GM21390 (cell line): ENCODE results near the gene EPHB1.

Experiments used
- ATAC-seq: cut with Tn5 transposase; IDR thresholded peaks from one replicate; pipeline ENCODE4 v1.9.1; 2021; ENCODE audit not compliant: unreplicated experiment

EPHB1 gene

DNA sequence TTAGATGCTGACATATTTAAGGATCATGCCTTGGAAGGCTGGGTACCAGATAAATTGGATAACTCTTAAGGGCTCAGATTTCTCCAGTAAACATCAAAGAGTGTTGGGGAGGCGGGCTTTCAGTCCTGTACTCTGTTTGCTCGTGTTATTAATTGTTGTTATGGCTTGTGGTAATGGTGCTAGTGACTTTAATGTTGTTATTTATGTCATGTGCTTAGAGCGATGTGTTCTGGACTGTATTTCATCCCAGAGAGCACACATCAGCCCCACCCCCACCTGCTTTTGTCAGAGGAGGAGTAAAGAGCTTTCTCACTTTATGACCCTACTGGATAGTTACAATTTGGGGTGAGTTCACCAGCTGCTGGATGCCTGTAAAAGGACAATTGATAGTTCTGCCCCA, 386.3 kb downstream of the EPHB1 start:
- ATAC-seq = no peak

DNA sequence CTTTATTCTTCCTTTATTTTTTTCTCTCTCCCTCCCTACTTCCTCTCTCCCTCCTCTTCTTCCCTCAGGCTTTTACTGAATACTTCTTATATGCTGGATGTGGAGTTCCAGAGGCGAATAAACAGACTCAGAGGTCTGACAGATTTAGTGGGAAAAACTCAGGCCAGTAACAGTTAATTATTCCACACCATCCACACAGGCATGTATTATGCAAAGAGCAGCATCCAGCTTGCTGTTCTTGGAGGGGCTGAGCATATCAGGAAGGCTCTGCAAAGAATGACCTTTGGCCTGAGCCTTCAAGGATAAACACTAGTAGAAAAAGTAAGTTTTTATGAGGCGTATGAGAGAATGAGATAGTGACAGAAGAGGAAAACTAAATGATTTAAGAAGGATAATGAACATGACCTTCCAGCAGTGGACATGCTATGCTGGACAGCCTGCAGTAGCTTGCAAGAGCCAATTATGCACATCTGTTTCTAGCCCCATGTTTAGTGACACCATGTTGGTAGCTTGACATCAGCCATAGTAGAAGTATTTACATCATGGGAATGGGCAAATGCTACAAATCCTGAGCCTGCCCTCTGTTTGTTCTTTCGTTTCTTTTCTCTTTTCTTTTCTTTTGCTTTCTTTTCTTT, 387.4 kb downstream of the EPHB1 start:
- no peak for ATAC-seq

DNA sequence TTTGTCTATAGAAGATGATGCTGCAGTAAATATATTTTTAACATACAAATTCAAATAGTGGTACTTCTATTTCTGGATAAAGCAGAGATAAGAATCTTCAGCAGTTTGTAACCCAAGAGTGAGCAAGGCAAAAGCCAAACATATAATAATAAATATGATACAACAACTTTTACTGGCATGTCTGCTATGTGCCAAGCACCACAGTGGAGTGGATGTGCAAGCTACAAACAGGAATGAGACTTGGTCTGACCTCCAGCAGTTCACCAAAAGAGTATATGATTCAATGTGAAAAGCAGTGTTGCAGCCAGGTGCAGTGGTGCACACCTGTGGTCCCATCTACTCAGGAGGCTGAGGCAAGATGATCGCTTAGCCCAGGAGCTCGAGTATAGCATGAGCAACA, 395.6 kb downstream of the EPHB1 start:
- no peak for ATAC-seq

DNA sequence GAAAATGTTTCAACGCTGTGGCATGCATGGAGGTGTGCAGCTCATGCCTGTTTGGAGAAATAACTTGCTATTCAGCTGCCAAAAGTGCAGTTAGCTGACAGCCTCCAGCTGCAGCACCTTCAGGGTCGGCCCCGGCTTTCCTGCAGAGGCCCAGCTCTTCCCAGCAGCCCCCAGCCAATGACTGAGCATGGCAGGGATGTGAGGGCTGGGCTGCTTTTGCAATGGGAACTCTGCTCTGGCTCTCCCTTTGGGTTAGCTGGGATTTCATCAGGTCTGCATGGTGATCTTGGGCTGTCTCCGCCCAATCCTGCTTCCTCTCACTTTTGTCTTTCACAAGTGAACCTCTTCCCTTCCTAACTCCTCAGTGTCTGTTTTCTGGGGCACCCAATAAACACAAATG, 396.6 kb downstream of the EPHB1 start:
- ATAC-seq = no peak

DNA sequence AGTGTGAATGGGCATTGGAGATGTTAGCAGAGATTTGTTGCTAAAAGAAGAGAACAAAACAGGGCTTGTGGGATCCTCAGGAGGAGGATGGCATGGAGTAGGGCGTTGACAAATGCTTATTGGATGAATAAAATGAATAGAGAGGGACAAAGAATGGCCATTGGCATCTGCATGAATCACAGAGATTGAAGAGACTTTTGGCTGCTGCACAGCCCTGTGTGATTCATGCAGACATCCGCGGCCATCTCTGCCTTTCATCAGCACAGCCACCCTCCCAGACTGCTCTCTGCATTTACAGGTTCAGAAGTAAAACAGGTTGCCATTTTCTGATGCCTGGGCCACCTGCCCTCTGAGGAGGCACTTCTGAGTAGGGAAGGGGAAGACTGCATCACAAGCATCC, 397.9 kb downstream of the EPHB1 start:
- ATAC-seq = no peak

DNA sequence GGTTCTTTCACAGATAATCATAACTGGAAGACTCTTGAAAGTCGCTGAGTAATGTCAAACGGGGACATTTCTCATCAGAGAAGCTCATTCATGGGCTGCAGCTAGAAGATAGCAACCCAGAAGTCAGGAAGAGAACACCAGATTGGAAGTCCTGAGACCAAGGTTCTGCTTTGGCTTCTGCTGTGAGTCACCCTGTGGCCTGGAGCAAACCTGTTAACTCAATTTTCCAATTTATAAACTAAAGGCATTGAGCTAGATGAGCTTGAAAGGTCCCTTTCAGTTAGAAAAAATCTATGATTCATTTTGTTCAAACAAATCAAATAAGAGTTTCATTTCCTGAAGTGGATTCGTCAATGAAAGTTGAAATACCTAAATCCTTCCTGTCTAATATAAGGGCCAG, 402.2 kb downstream of the EPHB1 start:
- ATAC-seq = no peak

DNA sequence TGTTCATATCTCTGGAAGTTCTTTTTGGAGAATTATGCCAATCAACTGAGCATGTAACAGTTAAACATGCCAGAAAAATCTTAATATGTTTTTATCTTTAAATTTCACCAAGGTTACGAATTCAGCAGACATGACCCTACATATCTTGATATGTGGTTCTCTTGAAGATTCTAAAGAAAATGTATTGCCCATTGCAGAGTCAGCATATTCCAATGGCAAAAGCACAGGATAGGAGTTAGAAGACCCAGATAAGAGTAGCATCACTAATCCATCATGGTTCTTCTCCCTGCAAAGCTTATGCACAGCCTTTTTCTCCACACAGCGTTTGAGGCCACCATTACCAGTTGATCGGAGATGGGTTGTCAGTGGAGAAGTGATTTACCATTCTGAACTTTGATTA, 402.8 kb downstream of the EPHB1 start:
- ATAC-seq = no peak

DNA sequence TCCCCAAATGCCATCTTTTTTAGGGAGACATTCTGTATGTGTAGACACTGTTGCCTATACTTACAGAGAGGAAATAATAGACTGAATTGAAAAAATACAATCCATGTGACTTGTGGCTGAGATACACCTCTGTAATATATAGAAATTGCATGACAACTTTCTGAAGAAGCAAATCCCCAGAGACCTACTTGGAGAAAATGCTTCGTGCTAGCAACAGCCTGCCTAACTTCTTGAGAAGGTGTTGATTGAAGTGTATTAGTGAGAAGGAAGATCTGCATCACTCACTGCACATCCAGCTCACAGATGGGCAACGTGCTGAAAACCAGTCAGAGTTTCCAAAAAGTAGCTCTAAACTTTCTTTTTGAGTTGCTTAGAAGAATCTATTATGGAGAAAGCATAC, 404.1 kb downstream of the EPHB1 start:
- peak; percentile 62 for ATAC-seq

DNA sequence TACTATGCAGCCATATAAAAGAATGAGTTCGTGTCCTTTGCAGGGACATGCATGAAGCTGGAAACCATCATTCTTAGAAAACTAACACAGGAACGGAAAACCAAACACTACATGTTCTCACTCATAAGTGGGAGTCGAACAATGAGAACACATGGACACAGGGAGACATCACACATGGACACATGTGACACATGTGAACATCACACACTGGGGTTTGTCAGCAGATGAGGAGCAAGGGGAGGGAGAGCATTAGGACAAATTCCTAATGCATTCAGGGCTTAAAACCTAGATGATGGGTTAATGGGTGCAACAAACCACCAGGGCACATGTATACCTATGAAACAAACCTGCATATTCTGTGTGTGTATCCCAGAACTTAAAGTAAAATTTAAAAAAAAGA, 408.0 kb downstream of the EPHB1 start:
- ATAC-seq = no peak

DNA sequence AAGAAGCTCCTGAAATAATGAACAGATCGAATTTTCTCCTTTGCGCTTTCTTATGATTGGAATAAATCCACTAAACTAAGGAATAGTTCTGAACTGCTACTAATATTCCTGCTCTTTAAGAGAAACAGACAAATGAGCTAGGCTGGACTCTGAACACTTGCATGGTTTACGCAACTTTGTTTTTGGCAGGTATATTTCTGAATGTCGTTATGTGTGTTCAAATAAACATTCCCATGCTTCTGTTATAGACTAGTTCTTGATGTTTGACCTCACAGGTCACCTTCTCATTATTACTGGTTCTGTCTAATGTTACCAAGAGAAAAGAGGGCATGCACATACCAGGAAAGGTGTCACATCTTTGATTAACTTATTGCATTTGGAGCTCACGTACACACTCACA, 418.2 kb downstream of the EPHB1 start:
- no peak for ATAC-seq

DNA sequence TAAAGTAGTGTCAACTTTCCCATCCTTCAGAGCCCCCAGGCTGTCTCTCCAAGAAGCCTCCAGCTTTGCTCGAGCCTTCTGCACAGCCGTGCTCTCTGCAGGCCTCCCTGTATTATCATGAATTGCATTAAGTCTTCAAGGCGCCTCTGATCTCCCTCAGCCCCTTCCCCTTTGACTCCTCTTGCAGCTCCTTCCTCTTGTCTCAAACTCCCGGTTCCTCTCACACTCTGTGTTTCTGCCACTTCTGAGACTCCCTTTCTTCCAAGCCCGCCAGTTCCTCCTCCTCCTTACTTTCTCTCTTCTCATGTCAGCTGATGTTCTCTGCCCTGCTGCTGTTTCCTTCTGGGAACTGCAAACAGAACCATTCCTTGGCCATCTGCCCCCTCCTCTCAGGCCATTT, 418.8 kb downstream of the EPHB1 start:
- ATAC-seq = no peak

DNA sequence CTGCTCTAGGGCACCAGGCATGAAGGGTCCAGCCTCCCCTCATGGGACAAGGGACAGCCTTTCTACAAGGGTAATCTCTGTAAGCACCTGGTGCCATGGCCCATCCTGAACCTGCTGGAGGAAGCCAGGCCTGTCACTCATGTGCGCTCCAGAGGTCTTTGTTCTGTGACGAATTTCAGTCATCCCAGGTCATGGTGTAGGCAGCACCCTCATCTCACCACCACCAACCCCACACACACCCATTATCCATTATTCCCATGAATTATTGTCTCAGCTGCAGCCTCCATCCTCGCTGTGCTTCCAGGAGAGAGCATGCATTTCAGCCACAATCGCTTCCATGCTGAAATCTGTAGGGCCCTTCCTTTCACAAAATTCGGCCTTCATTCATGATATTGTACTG, 419.3 kb downstream of the EPHB1 start:
- no peak for ATAC-seq

DNA sequence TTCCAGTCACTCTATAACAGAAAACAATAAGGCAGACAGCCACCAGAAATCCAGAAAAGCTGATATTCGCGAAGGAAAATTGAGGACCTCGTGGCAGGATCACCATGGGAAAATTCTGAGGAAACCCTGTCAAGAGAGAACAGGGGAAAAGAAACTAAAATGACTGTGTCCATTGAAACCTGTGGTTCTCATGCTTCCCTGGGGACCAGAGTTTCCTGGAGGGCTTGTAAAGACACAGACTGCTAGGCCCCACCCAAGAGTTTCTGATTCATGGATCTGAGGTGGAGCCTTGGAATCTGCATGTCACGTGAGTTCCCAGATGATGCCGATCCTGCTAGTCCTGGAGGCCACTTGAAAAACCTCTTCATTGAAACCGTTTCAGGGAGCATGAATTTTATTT, 420.5 kb downstream of the EPHB1 start:
- no peak for ATAC-seq

DNA sequence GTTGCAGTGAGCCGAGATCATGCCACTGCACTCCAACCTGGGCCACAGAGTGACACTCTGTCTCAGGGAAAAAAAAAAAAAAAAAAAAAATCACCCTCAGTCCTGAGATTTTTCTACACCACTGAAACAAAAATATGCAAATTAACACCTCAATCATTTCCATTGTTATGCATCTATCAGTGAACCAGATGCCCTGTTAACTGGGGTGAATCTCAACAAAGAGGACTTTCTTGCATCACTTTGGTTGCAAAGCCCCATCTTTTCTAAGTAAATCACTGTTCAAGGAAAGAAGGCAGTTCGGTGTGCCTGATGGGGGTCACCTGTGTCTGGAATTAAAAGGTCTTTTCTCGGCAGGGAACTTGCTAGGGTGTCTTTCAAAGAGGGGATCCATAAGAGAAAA, 421.6 kb downstream of the EPHB1 start:
- ATAC-seq = no peak

DNA sequence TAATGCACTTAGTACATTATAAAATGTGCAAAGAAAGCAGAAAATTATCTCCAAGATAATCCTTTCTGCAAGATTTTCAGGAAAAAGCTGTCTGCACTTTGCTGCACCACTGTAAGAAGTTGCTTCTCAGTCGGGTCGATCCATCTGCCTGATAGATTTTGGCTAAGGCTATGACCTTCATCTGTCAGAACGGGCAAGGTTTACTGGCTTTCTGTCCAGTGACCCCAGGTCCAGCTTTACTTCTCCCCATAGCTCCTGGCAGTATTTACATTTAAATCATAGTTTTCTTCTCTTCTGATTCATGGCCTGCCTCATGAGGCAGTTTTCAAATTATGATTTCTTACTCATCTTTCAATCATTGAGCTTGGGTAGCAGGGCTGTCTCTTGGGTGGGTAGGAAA, 422.7 kb downstream of the EPHB1 start:
- ATAC-seq = no peak

DNA sequence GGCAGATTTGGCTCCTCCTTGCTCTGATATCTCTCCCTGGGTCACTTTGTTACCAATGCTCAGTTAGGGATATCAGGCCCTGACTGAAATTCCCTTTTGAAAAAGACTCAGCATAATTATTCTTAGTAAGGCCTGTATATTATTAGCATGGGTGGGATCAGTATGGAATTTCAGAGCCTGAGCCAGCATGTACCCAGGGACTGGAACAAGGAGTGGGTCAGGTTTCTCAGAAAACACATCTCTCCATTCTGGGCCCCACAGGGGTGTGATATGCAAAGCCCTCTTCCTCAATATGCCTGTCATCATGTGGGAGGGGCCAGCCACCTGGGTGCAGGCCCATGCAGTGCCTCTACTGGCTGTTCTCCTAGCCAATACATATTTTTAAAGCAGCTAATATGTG, 423.2 kb downstream of the EPHB1 start:
- no peak for ATAC-seq

DNA sequence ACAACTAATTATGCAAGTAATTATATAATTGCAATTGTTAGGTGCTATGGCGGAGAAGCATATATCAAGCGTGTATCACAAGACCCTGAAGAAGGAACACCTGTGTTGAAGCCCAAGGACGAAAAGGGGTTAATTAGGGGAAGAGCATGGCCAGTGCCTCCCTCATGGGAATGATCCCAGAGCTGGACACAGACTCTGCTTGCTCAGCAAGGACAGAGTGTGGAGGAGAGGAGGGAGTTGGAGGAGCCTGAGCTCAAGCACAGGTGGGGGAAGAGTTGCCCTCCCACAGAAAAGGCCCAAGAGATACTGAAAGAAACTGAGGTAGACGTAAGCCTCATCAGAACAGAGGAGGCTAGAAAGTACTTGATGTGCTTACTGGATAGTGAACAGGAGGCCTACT, 423.7 kb downstream of the EPHB1 start:
- ATAC-seq = no peak

DNA sequence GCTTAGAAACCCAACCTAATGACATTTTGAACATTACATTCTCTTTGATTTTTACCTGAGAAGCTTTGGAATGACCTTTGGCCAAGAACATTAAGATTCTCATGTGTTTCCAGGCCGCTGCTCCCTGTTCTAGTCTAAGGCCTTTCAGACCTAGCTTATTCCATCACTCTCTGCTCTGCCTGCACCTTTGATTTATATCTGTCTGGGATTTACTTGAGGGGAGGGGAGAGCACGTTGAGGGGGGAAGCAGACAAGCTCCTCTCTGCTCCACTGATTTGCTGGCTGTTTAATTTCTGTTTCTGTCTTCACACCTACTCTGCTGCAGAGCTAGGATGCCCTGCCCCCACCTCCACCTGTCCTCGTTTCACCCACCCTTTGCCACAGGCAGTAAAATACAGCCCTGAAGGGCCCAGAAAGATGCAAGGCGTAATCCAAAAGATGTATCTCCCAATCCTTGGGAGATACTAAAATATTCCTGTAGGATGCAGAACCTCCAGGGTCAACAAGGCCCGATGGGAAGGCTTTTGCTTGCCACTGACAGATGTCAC, 429.8 kb downstream of the EPHB1 start:
- ATAC-seq = no peak

DNA sequence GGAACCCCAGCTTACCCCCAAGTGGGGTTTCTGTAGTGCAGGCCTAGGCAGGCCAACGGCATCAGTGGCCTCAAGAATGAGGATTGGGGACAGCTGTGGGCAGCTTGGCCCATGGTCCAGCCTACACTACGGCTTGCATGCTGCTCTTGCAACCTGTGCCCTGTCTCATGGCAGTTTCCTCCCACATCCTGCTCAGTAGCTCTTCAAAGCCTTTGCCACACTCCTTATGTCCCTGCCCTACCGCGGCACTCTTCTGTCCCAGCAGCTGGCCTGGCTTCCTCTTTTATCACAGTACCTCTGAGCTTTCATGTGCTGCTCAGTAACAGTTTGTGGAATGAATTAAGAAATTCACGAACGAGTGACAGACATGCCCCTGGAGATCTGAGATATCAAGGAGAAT, 431.0 kb downstream of the EPHB1 start:
- peak; percentile 56 for ATAC-seq

DNA sequence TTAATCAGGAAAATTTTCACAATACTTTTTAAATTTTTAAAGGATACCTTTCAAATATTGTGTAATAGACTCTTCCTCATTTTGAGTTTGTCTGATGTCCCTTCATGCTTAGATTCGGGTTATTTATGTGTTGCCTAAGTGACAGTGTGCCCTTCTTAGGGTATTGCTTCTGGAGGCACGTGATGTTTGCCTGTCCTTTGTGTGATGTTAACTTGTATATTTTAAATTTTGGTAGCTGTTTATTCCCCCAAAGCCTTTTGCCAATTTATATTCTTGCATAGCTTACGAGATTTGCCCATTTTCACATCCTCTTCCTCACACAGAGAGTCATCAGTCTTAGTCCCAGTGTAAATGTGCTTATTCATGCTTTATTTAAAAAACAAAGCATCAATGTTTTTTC, 433.1 kb downstream of the EPHB1 start:
- ATAC-seq = no peak

DNA sequence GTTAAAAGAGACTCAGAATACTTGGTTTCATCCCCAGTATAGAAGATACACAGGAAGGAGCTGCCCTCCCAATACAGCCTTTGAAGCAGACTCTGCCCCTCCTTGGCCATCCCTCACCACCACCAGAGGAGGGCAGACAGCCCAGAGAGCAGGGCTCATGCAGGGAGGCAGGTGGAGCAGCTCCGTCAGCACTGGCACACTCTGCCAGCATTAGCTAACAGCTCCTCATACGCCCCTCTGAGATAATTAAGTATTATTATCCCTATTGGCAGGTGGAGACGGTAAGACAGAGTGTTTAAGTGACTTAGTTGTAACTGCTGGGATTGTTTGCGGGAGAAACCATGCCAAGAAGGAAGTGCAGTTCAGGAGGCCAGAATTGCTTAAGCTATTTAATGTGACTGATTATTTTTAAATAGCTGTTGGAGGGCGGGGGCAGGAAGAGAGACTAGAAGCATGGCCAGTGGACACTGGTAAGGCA, 434.0 kb downstream of the EPHB1 start:
- ATAC-seq = no peak

DNA sequence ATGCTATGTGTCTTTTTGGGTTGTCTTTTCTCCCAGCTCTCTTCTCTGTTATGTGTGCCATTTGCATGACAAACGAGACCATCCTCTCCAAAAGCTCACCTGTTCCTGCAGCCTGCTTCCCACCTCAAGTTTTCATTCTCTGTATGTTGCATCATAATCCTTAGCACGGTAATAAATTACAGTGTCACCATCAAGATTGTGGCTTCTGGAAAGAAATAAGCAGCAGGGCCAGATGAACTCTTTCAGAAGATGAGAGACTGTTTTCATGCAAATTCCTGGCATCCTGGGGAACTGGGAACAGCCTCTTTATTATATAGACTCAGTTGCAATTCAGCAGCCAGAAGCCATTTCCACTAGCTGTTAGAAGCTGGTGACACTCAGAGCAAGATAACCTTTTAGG, 436.7 kb downstream of the EPHB1 start:
- ATAC-seq = no peak

DNA sequence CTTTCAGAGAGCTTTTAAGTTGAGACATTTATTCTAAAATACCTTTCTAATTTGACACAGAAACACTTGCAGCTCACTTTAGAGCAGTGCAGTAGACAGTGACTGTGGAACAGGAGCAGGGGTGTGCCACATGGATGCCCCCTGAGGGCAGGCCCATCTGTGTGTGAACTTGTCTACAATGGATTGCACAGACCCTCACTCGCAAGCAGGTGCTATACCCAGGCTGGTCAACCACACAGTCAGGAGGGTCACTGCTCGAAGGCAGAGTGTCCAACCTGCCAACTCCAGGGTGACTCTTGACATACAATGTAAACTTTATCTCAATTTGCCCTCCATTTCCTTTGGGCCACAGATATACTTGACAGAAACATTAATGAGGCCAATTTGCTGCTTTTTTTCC, 437.2 kb downstream of the EPHB1 start:
- no peak for ATAC-seq
